ENCODE results near the gene SCARF1. TPM values are rescaled to one million over a fixed set of nuclear protein-coding genes. Genes with fewer than 3 reads are reported as not detected.

SCARF1 gene
- total and polyA plus RNA-seq, 10 donors: 5.1 to 112 (median 60.3) TPM

DNA sequence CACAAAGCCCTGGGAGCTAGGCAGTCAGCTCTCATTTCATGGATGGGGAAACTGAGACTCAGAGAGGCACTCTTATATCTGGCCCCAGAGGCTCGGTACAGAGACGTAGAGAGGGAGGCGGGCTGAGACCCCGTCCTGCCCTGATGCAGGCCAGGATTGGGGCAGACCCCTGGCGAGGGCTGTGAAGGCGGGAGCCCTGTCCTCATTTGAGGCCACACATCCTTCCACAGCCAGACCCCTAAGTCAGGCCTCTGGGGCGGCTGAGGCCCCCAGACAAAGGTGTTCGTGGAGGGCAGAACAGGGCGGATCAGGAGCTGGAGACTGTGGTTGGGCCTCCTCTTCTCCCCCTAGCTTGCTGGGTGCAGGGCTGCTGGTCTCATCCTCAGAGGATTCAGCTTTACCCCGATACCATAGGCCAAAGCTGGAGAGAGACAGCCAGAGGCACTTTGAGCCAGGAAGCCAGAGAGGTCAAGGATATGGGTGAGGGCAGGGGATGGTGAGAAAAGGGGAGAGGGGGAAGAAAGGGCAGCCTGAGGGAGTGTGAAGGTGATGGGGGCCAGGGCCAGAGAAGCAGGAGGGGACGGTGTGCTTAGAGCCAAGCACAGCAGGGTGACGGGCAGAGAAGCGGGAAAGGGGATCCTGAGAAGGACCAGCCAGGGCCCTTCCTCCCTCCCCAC lies 805 bp upstream of the SCARF1 start:
- peak overlapping the region in 5 of 8 donors; percentile 64 to 84 (median 69) for H3K4me3 ChIP-seq
- intact Hi-C loops (cut with DNase I; ENCODE audit: low total_unique reads): no loop called here
- peaks cover 0 to 35% (median 13%) of the 10 kb centered on the region in 6 donors for H3K36me3 ChIP-seq
- DNase-seq: peak; percentile 72
- H3K27me3 ChIP-seq (replicated peaks in 1 of 7): no peaks in the 10 kb centered on the region
- H3K27ac ChIP-seq: peak overlapping the region; percentile 71 to 99 (median 86)
- TF ChIP-seq, protein P1, sequence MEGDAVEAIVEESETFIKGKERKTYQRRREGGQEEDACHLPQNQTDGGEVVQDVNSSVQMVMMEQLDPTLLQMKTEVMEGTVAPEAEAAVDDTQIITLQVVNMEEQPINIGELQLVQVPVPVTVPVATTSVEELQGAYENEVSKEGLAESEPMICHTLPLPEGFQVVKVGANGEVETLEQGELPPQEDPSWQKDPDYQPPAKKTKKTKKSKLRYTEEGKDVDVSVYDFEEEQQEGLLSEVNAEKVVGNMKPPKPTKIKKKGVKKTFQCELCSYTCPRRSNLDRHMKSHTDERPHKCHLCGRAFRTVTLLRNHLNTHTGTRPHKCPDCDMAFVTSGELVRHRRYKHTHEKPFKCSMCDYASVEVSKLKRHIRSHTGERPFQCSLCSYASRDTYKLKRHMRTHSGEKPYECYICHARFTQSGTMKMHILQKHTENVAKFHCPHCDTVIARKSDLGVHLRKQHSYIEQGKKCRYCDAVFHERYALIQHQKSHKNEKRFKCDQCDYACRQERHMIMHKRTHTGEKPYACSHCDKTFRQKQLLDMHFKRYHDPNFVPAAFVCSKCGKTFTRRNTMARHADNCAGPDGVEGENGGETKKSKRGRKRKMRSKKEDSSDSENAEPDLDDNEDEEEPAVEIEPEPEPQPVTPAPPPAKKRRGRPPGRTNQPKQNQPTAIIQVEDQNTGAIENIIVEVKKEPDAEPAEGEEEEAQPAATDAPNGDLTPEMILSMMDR (IDR thresholded peaks at IDR 0.05 in 8 of 11, conservative IDR thresholded peaks at IDR 0.05 in 3 of 11): no peak
- TF ChIP-seq POLR2AphosphoS5 (IDR thresholded peaks at IDR 0.05): no peak
- peaks cover 53 to 82% (median 74%) of the 10 kb centered on the region in 6 donors for H3K4me1 ChIP-seq
- H3K9me3 ChIP-seq: no peaks in the 10 kb centered on the region
- 69 to 81% (median 77%) methylated on average over 12 to 13 of the region's 13 CpGs for WGBS, 5 donors

DNA sequence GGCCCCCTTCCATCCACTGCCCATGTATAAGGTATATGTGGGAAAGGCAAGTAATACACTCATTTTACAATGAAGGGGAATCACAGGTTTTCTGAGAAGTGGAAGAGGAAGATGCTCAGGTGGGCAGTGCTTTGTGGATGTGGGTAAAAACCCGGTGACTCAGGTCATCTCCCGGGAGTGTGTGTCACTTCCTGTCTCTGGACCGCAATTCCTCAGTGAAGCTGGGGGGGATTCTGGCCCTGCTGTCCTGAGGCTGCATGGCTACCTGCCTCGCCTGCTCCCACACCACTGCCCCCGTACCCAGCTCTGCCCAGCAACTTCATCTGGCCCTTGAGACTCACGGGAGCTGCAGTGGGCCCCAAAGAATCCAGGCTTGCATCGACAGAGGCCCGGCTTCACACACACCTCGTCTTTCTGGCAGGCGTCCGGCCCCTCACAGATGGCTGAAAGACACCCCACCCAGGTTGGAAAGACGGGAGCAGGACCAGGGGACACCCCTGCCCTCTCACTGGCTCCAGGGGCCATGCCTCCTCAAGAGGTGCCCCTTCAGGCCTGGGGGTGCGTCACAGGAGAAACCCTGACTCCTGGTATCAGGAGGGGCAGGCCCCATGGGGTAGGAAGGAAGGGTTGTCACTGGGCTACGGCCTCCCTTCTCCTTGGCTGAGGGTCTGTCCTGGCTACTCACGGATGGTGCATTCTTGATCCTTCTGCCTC lies 882 bp downstream of the SCARF1 start:
- intact Hi-C loops (cut with DNase I; ENCODE audit: low total_unique reads): no loop called here
- no peak for DNase-seq
- 17 to 23% (median 19%) methylated on average over 6 to 15 of the region's 15 CpGs for WGBS, 5 donors
- H3K4me1 ChIP-seq: peaks cover 39 to 80% (median 62%) of the 10 kb centered on the region in 6 donors
- H3K4me3 ChIP-seq: peak overlapping the region; percentile 27 to 84 (median 66)
- no peaks in the 10 kb centered on the region for H3K27me3 ChIP-seq (replicated peaks in 1 of 7)
- H3K36me3 ChIP-seq: peaks cover 0 to 34% (median 0%) of the 10 kb centered on the region in 6 donors
- H3K9me3 ChIP-seq: no peaks in the 10 kb centered on the region
- TF ChIP-seq POLR2A (IDR thresholded peaks at IDR 0.05) (no peak), POLR2AphosphoS5 (IDR thresholded peaks at IDR 0.05) (peak in 2 of 3 donors; percentile 1 to 4)
- TF ChIP-seq, protein P1 (IDR thresholded peaks at IDR 0.05 in 8 of 11, conservative IDR thresholded peaks at IDR 0.05 in 3 of 11): no peak
- peak overlapping the region; percentile 71 to 99 (median 86) for H3K27ac ChIP-seq

DNA sequence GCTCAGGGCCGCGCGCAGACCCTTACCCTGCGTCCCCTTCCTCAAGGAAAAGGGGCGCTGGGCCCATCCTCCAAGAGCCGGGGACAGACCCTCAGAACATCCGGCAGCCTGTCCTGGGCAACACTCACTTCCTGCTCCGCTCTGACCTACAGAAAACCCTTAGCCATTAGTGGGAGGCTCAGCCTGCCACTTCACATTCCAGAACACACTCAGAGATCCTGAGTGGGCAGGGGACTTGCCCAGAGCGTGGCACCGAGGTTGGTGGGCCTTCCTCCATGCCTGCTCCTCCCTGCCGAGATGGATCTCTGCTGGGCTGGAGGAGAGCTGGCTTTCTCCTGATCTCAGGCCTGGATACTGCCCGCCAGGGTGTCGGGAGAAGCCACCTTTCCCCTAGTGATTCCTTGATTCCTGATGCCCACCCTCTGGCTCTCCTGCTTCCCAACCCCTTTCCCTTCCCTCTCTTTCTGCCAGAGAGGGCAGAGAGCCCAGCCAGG lies 1.5 kb downstream of the SCARF1 start:
- WGBS, 5 donors: 9 to 36% (median 12%) methylated on average over 7 to 13 of the region's 13 CpGs
- no peak for DNase-seq
- peaks cover 39 to 82% (median 62%) of the 10 kb centered on the region in 6 donors for H3K4me1 ChIP-seq
- H3K4me3 ChIP-seq: peak overlapping the region; percentile 27 to 84 (median 66)
- peaks cover 0 to 40% (median 0%) of the 10 kb centered on the region in 6 donors for H3K36me3 ChIP-seq
- no peaks in the 10 kb centered on the region for H3K27me3 ChIP-seq (replicated peaks in 1 of 7)
- H3K27ac ChIP-seq: peak overlapping the region; percentile 24 to 99 (median 86)
- TF ChIP-seq, protein P1 (IDR thresholded peaks at IDR 0.05 in 8 of 11, conservative IDR thresholded peaks at IDR 0.05 in 3 of 11): no peak
- peak in 2 of 3 donors; percentile 46 to 55 for TF ChIP-seq POLR2AphosphoS5 (IDR thresholded peaks at IDR 0.05)
- H3K9me3 ChIP-seq: no peaks in the 10 kb centered on the region
- intact Hi-C loops (cut with DNase I; ENCODE audit: low total_unique reads): no loop called here
